HG02884 (cell line): ENCODE data around the gene NFKBIB.
"Not testable (repeated sequence)": the region's sequence is repeated elsewhere in the genome, so short reads cannot be mapped to it uniquely, and the experiment has no call there.

Experiments
- ATAC-seq: cut with Tn5 transposase; IDR thresholded peaks from one replicate; pipeline ENCODE4 v1.9.1; 2021; ENCODE audit warnings: mild to moderate bottlenecking, moderate library complexity; ENCODE audit not compliant: unreplicated experiment

NFKBIB gene

GRCh38 chr19:38873400-38873799 is 26.4 kb upstream of the NFKBIB start:
- not testable (repeated sequence) for ATAC-seq

GRCh38 chr19:38875656-38876395 is 23.9 kb upstream of the NFKBIB start:
- ATAC-seq, result no peak

- no peak for ATAC-seq
These were observed 21.8 kb upstream of the NFKBIB start, which contains the start of gene RINL for GRCh38 chr19:38877781-38878574. Gene RINL (minus strand): TSS chr19:38878275. CDS start chr19:38876742, 1,533 bp downstream.

GRCh38 chr19:38878575-38879399 is 21.0 kb upstream of the NFKBIB start:
- no peak for ATAC-seq

GRCh38 chr19:38879400-38879751 is 20.4 kb upstream of the NFKBIB start:
- no peak for ATAC-seq

GRCh38 chr19:38880076-38880881 is 19.5 kb upstream of the NFKBIB start:
- no peak for ATAC-seq

- ATAC-seq, result no peak
These were observed 18.7 kb upstream of the NFKBIB start for GRCh38 chr19:38880882-38881609.

GRCh38 chr19:38883286-38883685 is 16.5 kb upstream of the NFKBIB start:
- ATAC-seq, result no peak

GRCh38 chr19:38884691-38885090 is 15.1 kb upstream of the NFKBIB start:
- not testable (repeated sequence) for ATAC-seq

GRCh38 chr19:38888876-38889275 is 10.9 kb upstream of the NFKBIB start:
- no peak for ATAC-seq

GRCh38 chr19:38889803-38890202 is 10.0 kb upstream of the NFKBIB start:
- no peak for ATAC-seq

- no peak for ATAC-seq
These were observed 9.1 kb upstream of the NFKBIB start for GRCh38 chr19:38890686-38891085.

GRCh38 chr19:38891771-38892170 is 8.0 kb upstream of the NFKBIB start:
- no peak for ATAC-seq

GRCh38 chr19:38892841-38893240 is 6.9 kb upstream of the NFKBIB start:
- ATAC-seq, result no peak

GRCh38 chr19:38893341-38893771 is 6.4 kb upstream of the NFKBIB start:
- no peak for ATAC-seq

GRCh38 chr19:38894968-38895367 is 4.8 kb upstream of the NFKBIB start:
- no peak for ATAC-seq

- no peak for ATAC-seq
These were observed 852 bp upstream of the NFKBIB start for GRCh38 chr19:38898788-38899446.

GRCh38 chr19:38900202-38900629 is 447 bp downstream of the NFKBIB start:
- ATAC-seq, result no peak

GRCh38 chr19:38900743-38901190 is 998 bp downstream of the NFKBIB start:
- ATAC-seq, result no peak
